Activated CD4-positive, alpha-beta T cell treated with anti-CD3 and anti-CD28 coated beads, Interleukin-2, amount 50 U/mL, for 16 hours (primary cell): ENCODE data around the gene PDXDC1.
"Not testable (repeated sequence)": the region's sequence is repeated elsewhere in the genome, so short reads cannot be mapped to it uniquely, and the experiment has no call there.

Experiments
- DNase-seq: peaks from one replicate; pipeline ENCODE4 v3.0.0-alpha.2; 2020

PDXDC1 gene

DNA sequence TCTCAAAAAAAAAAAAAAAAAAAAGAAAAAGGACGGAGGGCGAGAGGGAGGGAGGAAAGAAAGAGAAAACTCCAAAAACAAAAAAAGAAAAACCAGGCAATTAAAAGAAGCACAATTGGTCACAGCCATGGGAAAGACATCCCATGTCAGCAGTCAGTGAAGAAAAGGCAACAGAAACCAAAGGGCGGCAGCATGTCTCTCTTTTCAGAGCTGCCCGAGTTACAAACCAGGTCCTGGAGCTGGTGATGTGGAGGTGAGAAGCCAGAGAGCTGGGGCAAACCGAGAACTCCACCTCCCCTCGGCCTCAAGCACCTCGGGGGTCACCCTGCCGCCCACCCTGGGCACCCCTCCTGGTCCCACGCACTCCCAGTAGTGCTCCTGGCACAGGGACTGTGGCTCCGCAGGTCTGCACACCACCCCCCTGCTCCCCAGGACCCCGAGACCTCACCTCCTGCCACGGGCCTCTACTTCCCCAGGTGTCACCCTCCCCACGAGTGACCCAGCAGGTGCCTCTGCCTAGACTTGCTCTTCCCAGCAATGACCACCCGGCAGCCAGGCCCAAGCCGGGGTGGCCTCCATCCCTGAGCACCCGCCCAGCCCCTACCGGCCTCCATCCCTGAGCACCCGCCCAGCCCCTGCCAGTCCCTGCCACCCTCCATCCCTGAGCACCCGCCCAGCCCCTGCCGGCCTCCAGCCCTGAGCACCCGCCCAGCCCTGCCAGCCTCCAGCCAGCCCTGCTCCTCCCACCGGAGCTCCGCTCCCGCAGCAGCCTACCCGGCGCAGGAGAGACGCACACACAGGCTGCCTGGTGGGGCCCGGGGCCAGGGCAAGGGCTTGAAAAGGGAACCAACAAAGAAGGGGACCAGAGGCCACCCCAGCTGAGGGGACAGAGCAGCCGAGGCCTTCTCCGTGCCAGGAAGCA is 165.9 kb downstream of the PDXDC1 start:
- not testable (repeated sequence) for DNase-seq

DNA sequence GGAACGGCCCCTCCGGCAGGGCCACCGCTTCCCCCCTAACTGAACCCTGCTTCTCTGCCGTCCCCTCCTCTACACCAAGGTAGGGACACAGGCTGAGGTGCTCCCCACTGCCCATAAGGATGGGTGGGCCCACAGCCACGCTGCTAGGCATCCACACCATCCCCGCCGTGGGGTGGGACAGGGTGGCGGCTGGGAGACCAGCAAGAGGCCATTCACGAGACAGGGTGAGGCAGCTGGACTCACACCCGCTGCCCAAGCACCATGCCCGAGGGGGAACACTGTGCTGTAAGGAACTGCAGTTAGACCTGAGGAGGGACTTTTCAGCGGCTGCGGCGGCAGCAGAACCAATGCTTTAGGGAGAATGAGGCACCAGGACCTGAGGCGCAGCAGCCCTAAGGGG is 166.8 kb downstream of the PDXDC1 start:
- no peak for DNase-seq

DNA sequence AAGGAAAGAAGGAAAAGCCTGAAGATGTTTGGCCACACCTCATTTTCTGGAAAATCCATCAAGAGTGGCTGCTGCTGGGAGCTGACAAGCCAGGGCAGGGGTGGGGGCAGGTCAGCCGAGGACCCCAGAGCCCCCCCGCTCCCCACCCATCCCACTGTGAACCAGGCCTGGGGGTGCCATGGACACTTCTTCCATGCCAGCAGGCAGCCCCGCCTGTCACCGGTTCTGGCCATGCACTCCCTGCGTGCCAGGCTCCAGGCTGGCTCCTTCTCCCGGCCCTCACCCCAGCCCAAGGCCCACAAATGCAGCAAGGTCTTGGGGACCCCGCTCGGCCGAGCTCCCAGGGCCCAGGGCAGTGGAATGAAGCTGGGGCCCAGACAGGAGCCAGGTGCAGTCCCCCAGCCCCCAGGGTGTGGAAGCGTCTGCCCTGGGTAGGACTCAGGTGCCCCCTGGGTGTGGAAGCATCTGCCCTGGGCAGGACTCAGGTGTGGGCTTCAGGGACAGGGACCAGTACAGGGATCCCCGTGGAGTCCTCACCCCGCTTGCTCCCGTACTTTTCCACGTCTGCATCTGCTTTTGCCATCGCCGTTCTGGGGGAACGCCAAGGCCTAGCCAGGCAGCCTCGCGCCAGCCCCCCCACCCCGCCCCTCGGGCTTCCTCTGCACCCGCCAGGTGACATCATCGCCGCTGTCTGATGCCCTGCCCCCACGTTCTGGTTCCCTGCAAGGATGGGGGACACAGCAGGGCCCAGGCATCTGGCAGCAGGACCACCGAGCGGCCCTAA is 167.5 kb downstream of the PDXDC1 start:
- not testable (repeated sequence) for DNase-seq

DNA sequence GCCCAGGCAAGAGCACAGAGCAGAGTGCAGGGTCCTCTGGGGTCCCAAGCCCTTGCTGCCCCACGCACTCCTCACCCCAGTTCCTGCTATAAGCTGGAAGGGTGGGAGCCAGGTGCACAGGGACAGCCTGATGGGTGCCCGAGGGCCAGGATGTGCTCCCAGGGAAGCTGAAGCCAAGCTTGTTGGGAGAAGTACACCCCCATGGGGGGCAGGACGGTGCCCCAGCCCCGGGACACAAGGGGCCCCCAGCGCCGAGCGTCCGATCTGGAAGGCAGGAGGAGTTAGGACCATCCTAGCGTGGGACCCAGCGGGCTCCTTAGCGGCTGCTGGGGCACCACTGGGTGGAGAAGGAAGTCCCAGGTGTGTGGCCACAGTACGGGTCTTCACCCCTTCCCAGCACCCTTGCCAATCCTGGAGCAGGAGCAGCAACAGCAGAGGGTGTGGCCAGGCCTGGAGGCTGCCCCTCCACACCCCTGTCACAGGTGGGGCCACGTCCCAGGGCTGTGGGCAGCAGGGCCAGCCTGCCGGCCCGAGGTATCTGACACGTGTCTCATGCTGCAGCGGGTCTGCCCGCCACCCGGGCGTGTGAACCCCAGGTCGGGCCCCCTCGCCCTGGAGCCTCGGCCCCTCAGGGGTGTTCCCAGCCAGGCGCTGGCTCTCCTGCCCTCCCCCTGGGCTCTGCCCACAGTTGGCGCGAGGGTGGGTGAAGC is 168.2 kb downstream of the PDXDC1 start:
- not testable (repeated sequence) for DNase-seq

DNA sequence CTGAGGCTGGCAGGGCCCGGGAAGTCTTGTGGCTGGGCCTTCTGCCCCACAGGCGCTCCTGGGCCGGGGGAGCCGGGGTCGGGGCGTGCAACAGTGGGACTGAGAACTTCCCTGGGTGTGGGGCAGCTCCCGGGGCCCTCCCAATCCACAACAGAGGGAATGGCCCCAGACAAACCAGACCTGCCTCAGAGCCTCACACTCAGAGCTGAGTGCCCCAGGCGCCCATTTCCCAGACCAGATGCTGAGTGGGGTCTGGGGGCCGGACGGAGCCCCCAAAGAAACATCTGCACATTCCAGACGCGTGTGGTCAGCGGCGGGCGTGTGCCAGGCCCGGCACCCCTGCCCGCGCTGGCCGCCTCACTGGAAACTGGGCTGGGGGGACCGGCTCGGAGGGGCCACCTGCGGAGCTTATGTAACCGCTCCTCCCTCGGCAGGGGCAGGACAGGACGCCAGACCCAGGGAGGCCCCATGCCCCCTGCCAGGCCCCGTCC is 168.8 kb downstream of the PDXDC1 start:
- not testable (repeated sequence) for DNase-seq

DNA sequence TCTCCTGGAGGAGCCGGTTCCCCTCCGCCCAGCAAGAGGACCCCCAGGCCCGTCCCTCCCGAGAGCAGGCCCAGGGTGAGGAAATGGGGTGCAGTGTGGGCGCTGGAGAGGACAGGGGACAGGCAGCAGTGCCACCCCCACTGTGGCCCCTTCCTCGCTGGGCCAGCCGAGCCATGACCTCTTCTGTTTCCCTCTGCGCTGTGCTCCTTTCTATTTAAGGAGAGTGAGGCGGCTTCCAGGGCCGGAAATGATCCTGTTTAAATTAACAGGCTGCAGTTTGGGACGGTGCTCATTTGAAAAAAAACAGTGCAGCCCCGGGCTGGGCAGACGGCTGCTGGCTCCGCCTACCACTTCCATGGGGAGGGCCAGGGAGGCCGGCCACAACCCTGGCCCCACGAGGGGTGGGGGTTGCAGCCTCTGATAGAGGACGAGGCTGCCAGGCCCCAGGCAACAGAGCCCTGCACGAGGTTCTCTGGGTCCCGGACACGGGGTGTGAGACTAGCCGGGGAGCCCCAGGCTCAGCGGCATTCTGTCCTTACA is 169.3 kb downstream of the PDXDC1 start:
- DNase-seq = not testable (repeated sequence)

DNA sequence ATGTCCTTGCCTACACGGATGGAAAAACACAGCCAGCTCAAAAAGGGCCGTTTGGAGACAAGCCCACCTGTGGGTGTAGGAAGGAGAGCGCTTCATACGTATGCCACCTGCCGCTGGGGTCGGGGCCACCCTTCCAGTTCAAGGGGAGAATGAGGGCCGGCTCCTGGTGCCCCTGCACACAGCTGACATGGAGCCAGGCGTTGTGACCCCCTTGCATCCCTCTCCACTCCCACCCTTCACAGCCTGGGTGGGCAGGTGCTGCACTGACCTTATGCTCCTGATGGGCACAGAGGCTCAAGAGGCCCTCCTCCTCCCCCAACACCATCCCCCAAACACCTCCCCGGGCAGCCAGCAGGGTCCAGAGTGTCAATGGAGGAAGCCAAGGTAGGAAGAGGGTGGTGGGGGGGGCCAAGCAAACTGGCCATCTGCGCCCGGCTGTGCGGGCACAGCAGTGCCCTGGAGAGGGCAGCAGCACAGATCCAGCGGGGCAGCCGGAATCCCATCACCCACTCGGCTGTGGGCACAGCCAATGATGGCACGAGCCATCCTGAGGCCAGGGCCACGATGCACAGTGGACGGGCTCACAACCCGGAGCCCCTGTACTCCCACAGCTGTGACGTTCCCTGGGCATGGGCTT is 170.1 kb downstream of the PDXDC1 start:
- DNase-seq = not testable (repeated sequence)

DNA sequence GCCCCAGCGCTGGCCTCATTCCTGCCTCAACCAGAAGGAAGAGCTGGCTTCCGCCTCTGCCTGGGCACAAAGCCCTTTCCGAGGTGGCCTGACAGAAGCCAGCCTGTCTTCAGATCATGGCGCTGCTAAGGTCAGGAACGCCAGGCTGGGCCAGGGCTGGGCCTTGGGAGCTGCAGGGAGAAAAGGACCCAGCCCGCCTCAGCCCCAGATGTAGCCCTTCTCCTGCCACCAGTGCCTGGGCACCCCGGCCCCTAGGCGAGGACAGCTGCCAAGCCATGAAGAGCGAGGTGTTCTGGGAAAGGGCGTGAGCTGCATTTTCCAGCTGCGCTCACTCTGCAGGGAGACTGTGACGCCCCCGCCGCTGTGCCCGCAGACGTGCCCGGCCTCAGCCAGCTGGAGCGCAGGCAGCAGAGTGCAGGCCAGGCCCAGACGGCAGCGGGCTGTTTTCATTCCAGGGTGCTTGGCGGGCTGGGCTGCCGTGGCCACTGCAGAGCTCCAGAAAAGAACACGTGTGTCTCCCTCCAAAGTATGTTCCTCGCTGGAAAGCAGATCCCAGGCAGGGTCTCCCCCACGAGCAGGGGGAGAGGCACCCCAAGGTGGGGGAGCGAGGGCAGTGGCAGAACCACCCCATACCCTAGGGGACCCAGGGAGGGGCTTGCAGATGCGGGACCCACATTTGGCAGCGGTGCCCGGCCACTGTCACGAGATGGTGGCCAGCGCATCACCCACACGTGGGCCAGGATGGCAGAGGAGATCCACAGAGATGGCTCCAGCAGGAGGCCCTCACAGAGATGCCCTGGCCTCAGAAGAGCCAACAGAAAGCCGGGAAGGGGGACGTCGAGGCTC is 170.8 kb downstream of the PDXDC1 start:
- not testable (repeated sequence) for DNase-seq

DNA sequence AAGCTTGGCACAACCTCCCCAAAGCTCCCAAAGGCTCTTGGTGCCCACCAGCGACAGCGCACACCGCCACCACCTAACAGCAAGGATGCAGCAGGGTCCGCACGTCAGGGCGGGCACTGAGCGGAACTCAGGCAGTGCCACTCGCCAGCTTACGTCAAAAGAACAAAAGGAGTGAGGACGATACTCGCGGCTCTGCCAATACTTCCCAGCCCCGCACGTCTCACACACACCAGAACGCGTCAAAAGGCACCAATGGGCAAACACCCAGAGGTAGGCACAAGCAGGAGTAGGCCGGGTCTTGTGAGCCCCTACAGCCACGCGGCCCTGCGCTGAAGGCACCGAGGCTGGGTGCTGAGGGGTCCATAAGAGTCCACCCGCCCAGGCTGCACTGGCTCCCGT is 171.4 kb downstream of the PDXDC1 start:
- not testable (repeated sequence) for DNase-seq

DNA sequence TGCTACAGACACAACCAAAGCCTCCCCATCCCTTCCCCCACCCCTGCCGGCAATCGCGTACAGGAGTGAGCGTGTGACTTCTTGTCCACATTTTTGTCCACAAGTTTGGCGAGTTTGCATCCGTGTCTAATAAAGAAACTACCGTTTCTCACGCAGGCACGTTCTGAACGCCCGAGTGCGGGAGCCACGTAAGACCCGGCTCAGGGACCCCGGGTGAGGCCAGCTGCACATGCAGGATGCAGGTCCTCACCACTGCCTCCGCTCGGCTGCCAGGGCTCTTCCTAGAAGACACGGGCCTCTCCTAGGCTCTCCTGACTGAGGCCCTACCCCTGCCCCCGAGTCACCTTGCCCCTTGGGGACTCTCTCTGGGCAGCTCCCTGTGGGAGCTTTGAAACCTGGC is 174.0 kb downstream of the PDXDC1 start:
- DNase-seq = not testable (repeated sequence)

DNA sequence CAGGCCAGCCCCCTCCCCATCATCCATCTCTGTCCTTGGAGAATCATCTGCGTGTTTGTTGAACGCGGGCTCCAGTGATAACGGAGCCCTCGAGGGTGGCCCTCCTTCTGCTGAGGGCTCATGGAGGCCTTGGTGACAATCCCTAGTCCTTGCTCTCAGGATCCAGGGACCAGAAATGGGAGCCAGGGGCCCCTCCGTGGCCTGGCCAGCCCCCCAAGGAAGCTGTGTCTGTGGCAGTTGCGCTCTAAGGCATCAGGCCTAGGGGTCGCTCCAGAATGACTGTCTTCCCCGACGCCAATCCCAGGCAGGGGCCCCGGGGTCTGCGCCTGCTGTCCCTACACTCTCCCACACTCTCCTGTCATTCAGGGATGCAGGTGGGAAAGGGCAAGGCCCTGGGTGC is 174.4 kb downstream of the PDXDC1 start:
- not testable (repeated sequence) for DNase-seq

DNA sequence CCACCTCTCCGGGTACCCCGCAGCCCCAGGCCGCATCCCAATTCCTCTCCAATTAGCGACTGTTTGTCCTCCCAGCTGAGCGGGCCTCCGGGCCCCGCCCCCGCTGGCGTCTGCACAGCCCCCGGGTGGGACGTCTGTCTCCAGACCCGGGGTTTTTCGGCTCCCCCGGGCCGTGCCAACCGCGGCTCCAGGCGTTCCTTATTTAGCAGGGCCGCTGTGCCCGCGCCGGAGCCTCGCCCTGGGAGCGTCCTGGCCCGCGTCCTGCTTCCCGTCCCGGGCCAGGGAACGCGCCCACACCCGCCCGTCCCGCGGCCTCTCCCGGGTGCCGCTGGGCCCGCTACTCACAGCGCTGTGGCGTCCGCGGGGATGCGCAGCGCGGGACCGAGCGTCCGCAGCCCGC is 179.2 kb downstream of the PDXDC1 start:
- DNase-seq = peak; percentile 21

DNA sequence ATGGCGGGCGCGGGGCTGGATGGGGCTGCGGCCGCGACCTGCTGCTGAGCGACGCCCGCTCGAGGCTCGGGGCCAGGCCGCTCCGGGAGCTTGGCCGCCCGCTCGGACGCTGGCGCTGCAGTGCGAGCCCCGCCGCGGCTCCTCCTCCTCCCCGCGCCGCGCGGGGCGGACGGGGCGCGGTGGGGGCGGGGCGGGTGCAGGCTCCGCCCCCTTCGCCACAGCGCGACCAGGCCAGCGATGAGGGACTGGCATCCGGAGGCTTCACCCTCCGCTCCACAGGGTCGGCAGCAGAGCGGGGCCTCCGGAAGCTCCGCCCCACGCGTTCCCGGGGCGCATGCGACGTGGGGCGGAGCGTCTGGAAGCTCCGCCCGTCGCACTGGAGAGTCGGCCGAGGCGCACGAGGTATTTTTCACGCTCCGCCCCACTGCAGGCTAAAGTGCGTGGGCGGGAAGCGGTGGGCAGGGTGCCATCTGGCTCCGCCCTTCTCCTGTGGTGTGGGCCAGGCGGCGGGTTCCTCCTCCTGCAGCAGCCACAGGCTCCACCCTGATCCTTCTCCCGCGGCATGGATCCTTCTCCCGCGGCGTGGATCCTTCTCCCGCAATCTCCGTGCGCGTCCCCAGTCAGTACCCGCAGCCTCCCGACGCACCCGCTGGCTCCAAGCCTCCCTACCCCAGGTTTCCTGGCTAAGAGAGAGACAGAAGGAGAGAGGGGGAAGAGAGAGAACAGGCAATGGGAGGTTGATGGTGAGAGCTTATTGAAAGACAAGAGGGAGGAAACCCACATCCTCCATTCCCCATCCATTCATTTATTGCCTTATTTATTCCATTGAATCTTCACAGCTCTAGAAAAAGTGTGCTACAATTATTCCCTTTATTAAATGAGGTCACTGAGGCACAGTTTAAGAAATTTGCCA is 180.1 kb downstream of the PDXDC1 start:
- DNase-seq = peak; percentile 95

DNA sequence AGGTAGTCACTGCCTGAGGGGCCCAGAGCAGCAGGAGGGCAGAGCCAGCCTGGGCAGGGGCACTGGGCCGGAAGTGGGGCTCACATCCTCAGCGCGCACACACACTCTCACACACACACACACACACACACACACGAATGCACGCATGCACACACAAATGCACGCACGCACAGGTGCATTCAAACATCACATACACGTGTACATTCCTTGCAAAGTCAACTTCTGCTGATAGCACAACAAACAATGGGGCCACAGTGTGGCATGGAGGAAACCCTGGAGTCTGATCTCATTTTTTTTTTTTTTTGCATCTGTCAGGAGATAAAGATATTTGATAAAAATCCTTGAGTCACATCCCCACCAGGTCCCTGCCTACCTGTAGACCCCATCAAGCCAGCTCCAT is 182.8 kb downstream of the PDXDC1 start:
- not testable (repeated sequence) for DNase-seq

DNA sequence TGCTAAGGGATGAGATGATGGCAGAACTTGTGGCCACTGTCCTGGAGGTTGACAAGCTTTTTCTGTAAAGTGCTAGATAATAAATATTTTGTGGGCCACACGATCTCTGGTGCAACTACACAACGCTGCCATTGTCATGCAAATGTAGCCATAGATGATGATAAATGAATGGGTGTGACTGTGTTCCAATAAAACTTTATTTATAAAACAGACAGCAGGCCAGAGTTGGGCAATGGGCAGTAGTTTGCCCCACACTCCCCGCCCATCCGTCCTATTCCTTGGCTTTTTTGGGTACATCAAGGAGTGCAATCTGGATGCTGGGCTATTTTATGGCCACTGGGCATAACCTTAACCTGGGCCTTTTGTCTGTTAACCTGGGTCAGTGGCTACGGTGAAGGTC is 184.8 kb downstream of the PDXDC1 start:
- DNase-seq = not testable (repeated sequence)

DNA sequence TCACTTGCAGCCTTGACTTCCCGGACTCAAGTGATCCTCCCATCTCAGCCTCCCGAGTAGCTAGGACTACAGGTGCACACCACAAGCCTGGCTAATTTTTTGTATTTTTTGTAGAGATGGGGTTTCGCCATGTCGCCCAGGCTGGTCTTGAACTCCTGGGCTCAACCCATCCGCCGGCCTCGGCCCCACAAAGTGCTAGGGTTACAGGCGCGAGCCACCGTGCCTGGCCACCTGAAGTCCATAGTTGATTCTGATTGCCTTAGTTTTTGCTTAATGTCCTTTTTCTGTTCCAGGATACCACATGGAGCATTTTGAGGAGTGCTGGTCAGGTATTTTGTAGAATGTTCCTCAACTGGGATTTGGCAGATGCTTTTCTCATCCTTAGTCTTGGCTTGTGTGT is 185.7 kb downstream of the PDXDC1 start:
- not testable (repeated sequence) for DNase-seq

DNA sequence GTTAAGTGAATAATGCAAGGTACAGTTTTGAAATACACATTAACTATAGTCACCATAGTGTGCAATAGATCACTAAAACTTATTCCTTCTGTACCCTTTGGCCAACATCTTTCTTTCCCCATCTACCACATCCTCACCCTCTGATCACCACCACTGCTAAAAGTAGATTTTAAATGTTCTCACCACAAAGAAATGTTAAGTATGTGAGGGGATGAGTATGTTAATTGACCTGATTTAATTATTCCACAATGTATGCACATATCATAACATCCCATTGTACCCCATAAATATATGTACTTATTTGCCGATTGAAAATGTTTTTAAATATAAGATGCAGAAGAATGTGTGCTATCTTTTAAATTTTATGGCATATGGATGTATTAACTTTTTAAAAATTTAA is 188.2 kb downstream of the PDXDC1 start:
- not testable (repeated sequence) for DNase-seq

DNA sequence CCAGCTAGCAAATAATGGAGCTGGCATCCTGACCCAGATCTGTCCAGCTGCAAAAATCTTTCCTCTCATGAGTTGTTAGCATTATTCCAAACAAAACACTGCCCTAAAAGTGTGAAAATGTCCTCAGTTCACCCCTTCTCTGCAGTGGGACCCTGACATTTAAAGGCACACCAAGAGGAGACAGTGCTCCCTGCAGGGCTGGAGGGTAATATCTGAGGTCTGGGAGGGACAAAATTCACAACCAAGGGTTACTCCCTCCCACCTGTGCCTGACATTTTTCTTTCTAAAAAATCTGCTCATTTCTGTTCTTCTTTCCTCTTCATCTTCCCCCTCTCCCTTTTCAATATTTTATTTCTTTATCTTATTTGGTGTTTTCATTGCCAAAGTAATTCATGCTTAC is 191.4 kb downstream of the PDXDC1 start:
- not testable (repeated sequence) for DNase-seq

DNA sequence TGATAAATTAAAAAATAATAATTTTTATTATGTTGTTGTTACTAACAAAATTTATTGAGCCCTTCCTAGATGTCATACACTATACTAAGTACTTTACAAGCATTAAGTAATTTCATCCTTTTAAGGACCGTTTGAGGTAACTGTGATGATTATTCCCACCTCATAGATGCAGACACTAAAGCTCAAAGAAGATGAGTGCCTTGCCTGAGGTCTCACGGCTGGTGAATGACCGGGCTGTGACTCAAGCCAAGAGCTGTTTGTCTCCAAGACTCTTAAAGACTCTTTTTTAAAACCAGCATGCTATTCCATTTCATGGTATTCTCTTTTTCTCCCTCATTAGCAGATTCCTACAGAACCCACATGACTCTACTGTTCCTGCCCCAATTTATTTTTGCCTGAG is 193.5 kb downstream of the PDXDC1 start:
- not testable (repeated sequence) for DNase-seq
